Measurements from ENCODE around the gene TMEM135.

Gene TMEM135

DNA sequence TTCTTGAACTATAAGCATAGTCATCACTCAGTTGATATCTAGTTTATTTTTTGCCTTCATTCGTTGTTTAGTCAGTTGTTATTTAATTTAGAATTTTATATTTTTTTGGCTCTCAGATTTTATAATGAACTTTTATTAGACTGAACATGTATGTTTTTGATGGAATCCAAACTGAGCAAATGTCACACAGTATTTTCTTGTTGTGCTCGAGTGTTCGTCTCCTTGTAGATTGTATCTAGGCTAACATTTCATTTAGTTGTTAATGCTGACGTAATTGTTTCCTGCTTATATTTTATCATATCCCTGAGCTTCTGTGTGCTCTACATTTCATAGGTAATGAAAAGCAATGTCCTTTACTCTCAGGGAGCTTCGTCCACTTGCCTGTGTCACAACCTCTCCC lies 286.2 kb downstream of the TMEM135 start:
- no peak overlapping the region for H3K4me3 ChIP-seq (ENCODE audit: low read depth, low read length)
- H3K9me3 ChIP-seq, result no peaks in the 10 kb centered on the region
- no peaks in the 10 kb centered on the region for H3K27me3 ChIP-seq
- TF ChIP-seq CTCF (IDR thresholded peaks at IDR 0.05; ENCODE audit: low read depth, low read length), result no peak
- H3K4me1 ChIP-seq, result peaks cover 12% of the 10 kb centered on the region; the same call in 1 of the 2 replicates
- no peak for DNase-seq
- no peaks in the 10 kb centered on the region for H3K36me3 ChIP-seq

- Histone ChIP-seq H3K4me1 (peaks cover 12% of the 10 kb centered on the region; the same call in 1 of the 2 replicates), H3K9me3 (no peaks in the 10 kb centered on the region), H3K27me3 (no peaks in the 10 kb centered on the region), H3K36me3 (no peaks in the 10 kb centered on the region), H3K4me3 (ENCODE audit: low read depth, low read length) (no peak overlapping the region)
- DNase-seq, result no peak
- TF ChIP-seq CTCF (IDR thresholded peaks at IDR 0.05; ENCODE audit: low read depth, low read length), result no peak
Observed at GRCh38 chr11:87324817-87325489, 287.2 kb downstream of the TMEM135 start.

DNA sequence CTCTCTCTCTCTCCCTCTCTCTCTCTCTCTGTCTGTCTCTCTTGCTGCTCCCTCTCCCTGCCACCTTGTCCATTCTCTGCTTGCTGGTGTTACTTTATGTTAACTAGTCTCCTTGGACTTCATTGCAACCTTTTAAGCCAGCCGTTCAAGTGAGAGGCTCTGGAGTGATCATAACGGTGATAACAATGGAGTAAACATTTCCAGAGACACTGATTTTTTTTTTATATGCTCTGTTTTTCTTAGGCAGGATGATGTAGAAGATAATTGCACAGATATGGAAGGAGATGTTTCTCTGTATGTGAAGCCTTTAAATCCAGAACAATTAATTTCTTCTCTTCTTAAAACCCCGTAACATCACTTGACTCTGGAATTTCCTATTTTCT lies 287.7 kb downstream of the TMEM135 start:
- no peaks in the 10 kb centered on the region for H3K9me3 ChIP-seq
- DNase-seq, result no peak
- no peak overlapping the region for H3K4me3 ChIP-seq (ENCODE audit: low read depth, low read length)
- no peaks in the 10 kb centered on the region for H3K27me3 ChIP-seq
- H3K4me1 ChIP-seq, result peaks cover 12% of the 10 kb centered on the region; the same call in 1 of the 2 replicates
- H3K36me3 ChIP-seq, result no peaks in the 10 kb centered on the region
- no peak for TF ChIP-seq CTCF (IDR thresholded peaks at IDR 0.05; ENCODE audit: low read depth, low read length)

DNA sequence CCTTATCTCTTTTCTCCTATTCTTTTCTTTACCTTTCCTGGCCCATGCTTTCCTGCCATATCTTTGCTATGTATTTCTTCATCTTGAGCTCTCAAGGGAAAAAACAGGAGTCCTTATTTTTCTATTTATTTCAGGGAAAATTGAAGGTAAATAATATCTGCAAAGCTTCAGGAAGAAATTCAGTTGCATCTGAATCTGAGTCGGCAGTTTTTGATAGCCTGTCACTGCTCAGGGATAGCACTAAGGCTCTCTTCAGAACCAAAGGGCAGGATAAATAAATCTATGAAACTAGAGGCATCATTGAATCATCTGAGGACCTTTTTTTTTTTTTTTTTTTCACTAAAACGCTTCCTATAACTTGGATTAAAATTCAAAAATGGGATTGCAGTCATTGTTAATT lies 288.9 kb downstream of the TMEM135 start:
- no peak overlapping the region for H3K4me3 ChIP-seq (ENCODE audit: low read depth, low read length)
- H3K9me3 ChIP-seq, result no peaks in the 10 kb centered on the region
- no peaks in the 10 kb centered on the region for H3K27me3 ChIP-seq
- no peak for DNase-seq
- TF ChIP-seq CTCF (IDR thresholded peaks at IDR 0.05; ENCODE audit: low read depth, low read length), result no peak
- H3K36me3 ChIP-seq, result no peaks in the 10 kb centered on the region
- peaks cover 12% of the 10 kb centered on the region; the same call in 1 of the 2 replicates for H3K4me1 ChIP-seq

- H3K4me3 ChIP-seq (ENCODE audit: low read depth, low read length), result no peak overlapping the region
- no peaks in the 10 kb centered on the region for H3K9me3 ChIP-seq
- H3K36me3 ChIP-seq, result no peaks in the 10 kb centered on the region
- TF ChIP-seq CTCF (IDR thresholded peaks at IDR 0.05; ENCODE audit: low read depth, low read length), result no peak
- H3K4me1 ChIP-seq, result peaks cover 9% of the 10 kb centered on the region; the same call in 1 of the 2 replicates
- no peaks in the 10 kb centered on the region for H3K27me3 ChIP-seq
- no peak for DNase-seq
Observed at GRCh38 chr11:87329172-87329571, 291.4 kb downstream of the TMEM135 start.

DNA sequence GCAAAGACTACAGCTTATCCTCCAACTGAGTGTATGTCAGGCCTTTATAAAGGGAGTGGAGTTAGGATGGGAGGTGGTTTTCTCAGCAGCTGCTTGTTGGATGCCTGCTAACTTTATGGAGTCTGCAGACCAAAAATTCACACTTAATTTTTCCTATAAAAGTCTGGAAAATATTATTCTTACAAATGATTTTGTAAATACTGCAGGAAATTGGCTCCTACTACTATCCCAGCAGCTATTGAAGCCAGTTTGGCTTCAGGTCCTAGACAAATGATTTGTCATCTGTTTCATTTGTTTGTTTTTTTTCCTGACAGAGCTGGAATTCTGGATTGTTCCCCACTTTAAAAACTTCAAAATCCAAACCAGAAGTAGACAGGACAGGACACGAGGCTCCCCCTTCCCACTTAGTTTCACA lies 292.5 kb downstream of the TMEM135 start:
- H3K4me3 ChIP-seq (ENCODE audit: low read depth, low read length), result no peak overlapping the region
- H3K27me3 ChIP-seq, result no peaks in the 10 kb centered on the region
- no peaks in the 10 kb centered on the region for H3K36me3 ChIP-seq
- no peak for DNase-seq
- H3K4me1 ChIP-seq, result peaks cover 5% of the 10 kb centered on the region; the same call in 1 of the 2 replicates
- no peaks in the 10 kb centered on the region for H3K9me3 ChIP-seq
- no peak for TF ChIP-seq CTCF (IDR thresholded peaks at IDR 0.05; ENCODE audit: low read depth, low read length)

Measured in BE2C (cell line).